ENCODE measurements around the gene NTNG1.
"Not testable (repeated sequence)": the region's sequence is repeated elsewhere in the genome, so short reads cannot be mapped to it uniquely, and the experiment has no call there.

Gene NTNG1

GRCh38 chr1:107147843-107148242, 7.0 kb downstream of the NTNG1 start:
- DNase-seq, result no peak

GRCh38 chr1:107149946-107150345, 9.1 kb downstream of the NTNG1 start:
- DNase-seq, result no peak

- DNase-seq, result no peak
Observed at GRCh38 chr1:107151295-107151694, 10.5 kb downstream of the NTNG1 start.

- no peak for DNase-seq
Observed at GRCh38 chr1:107152395-107152794, 11.6 kb downstream of the NTNG1 start.

GRCh38 chr1:107153014-107153413, 12.2 kb downstream of the NTNG1 start:
- peak; percentile 17 to 44 for DNase-seq

GRCh38 chr1:107158496-107158895, 17.7 kb downstream of the NTNG1 start:
- DNase-seq, result no peak

- DNase-seq, result no peak
Observed at GRCh38 chr1:107158991-107159390, 18.2 kb downstream of the NTNG1 start.

GRCh38 chr1:107162745-107163144, 21.9 kb downstream of the NTNG1 start:
- DNase-seq, result no peak

GRCh38 chr1:107164901-107165300, 24.1 kb downstream of the NTNG1 start:
- DNase-seq, result not testable (repeated sequence)

- DNase-seq, result no peak
Observed at GRCh38 chr1:107169615-107170014, 28.8 kb downstream of the NTNG1 start.

- no peak for DNase-seq
Observed at GRCh38 chr1:107171333-107171732, 30.5 kb downstream of the NTNG1 start.

GRCh38 chr1:107172450-107173170, 31.8 kb downstream of the NTNG1 start:
- DNase-seq, result no peak

- no peak for DNase-seq
Observed at GRCh38 chr1:107175102-107175909, 34.5 kb downstream of the NTNG1 start.

- peak; percentile 73 to 74 for DNase-seq
Observed at GRCh38 chr1:107181253-107181969, 40.6 kb downstream of the NTNG1 start.

- peak; percentile 76 to 79 for DNase-seq
Observed at GRCh38 chr1:107183011-107183410, 42.2 kb downstream of the NTNG1 start.

GRCh38 chr1:107184888-107185287, 44.0 kb downstream of the NTNG1 start:
- DNase-seq, result no peak

- DNase-seq, result no peak
Observed at GRCh38 chr1:107187399-107187798, 46.6 kb downstream of the NTNG1 start.

GRCh38 chr1:107188160-107188559, 47.3 kb downstream of the NTNG1 start:
- no peak for DNase-seq

GRCh38 chr1:107194380-107194779, 53.5 kb downstream of the NTNG1 start:
- DNase-seq, result no peak

- DNase-seq, result no peak
Observed at GRCh38 chr1:107195476-107195875, 54.6 kb downstream of the NTNG1 start.

- DNase-seq, result peak; percentile 9 to 50
Observed at GRCh38 chr1:107196973-107197562, 56.2 kb downstream of the NTNG1 start.

- no peak for DNase-seq
Observed at GRCh38 chr1:107198561-107198960, 57.7 kb downstream of the NTNG1 start.

- DNase-seq, result no peak
Observed at GRCh38 chr1:107200631-107201030, 59.8 kb downstream of the NTNG1 start.

All from NCI-H526 (cell line).